GM21737 (cell line): ENCODE data around the gene SNRPD1.
"Not testable (repeated sequence)": the region's sequence is repeated elsewhere in the genome, so short reads cannot be mapped to it uniquely, and the experiment has no call there.

Source experiments
- ATAC-seq: cut with Tn5 transposase; IDR thresholded peaks from one replicate; pipeline ENCODE4 v1.9.1; 2021; ENCODE audit warnings: mild to moderate bottlenecking, moderate library complexity; ENCODE audit not compliant: unreplicated experiment

SNRPD1 gene

GRCh38 chr18:21612125-21613039 lies at the start of gene SNRPD1:
Gene SNRPD1, plus strand, starts transcription at chr18:21612314. Its CDS starts 116 bp downstream, at chr18:21612430.
- peak; percentile 99 for ATAC-seq

- ATAC-seq = no peak
Measured at GRCh38 chr18:21571772-21572171, 40.3 kb upstream of the SNRPD1 start.

GRCh38 chr18:21575656-21576055 lies 36.5 kb upstream of the SNRPD1 start:
- ATAC-seq = no peak

DNA sequence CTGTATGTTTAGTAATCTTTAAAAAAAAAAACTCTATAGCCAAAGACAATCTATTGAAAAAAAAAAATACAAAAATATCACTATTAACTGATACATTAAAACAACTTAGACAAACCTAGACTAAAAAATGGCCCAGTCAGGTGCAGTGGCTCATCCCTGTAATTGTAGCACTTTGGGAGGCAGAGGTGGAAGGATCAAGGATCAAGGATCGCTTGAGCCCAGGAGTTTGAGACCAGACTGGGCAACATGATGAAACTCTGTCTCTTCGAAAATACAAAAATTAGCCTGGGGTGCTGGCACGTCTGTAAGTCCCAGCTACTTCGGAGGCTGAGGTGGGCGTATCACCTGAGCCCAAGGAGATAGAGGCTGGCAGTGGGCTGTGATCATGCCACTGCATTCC lies 27.7 kb upstream of the SNRPD1 start:
- ATAC-seq = no peak

- ATAC-seq = not testable (repeated sequence)
Measured at GRCh38 chr18:21592361-21592760, 19.8 kb upstream of the SNRPD1 start.

DNA sequence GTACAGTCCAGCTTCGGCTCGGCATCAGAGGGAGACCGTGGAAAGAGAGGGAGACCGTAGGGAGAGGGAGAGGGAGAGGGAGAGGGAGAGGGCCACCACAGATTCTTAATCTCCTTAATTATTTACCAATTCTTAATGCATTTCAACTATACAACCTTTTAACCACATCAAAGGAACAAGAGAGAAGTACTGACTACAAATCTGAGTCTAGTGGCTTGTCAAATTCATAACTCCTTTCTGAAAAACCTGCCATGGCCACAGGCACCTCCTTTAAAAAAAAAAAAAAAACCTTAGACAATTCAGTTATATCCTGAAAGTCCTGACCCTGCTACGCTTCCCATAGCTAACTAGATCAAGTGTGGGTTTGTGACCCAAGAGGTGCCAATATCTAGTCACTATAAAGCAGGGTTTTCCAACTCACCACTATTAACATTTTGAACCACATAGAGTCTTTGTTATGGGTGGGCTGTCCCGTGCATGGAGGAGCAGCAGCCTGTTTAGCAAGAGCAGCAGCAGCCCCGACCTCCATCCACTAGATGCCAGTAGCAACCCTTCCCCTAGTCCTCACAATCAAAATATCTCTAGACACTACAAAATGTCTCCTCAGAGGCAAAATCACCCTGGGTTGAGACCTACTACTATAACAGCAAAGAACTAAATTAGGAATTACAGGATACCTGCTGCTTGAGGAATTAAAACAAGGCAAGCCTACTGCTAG lies 18.4 kb upstream of the SNRPD1 start:
- ATAC-seq = no peak

DNA sequence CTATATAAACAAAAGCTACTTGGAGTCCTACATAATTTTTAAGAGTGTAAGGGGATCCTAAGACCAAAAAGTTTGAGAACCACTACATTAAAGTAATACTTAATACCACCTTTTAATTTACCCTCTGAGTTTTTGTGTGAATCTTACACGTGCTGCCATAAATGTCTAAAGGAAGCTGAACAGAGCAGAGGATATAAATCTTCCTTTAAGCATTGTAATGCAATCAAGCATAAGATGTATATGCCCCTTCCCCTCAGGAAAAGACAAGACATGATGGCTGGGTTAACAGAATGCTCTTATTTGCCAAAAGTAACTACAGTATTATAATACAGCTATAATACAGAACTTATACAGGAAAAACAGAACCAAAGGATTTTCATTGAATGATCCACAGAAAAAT lies 14.5 kb upstream of the SNRPD1 start:
- no peak for ATAC-seq

DNA sequence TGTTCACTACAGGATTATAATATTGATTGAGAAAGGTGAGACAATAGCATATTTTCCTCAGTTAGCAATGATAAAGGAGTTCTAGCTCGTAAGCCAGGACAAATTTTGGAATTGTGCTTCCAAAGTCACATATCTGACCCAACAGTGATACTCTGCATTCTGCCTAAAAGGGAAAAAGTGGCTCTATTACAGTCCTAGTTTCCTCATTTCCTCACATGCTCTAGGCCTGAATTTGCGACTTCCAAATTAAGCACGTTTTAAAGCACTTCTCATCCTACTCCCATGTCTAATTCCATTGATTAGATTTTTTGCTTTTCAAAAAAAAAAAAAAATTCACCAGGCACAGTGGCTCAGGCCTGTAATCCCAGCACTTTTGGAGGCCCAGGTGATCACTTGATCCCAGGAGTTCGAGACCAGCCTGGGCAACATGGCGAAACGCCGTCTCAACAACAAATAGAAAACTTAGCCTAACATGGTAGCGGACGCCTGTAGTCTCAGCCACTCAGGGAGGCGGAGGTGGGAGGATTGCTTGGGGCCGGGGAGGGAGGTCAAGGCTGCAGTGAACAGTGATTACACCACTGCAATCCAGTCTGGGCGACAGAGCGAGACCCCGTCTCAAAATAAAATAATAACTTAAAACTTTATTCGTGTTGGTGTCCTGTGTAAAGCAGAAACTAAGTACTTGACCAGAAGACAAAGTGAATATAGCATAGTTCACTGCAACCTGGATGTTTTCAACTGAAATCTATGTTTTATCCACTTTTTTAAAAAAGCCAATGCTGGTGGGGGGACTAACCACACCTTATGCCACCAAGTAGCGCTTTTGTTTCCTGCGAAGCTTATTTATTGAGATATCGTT lies 13.2 kb upstream of the SNRPD1 start:
- ATAC-seq = no peak

- ATAC-seq = peak; percentile 43
Measured at GRCh38 chr18:21599585-21600525, 12.3 kb upstream of the SNRPD1 start.

DNA sequence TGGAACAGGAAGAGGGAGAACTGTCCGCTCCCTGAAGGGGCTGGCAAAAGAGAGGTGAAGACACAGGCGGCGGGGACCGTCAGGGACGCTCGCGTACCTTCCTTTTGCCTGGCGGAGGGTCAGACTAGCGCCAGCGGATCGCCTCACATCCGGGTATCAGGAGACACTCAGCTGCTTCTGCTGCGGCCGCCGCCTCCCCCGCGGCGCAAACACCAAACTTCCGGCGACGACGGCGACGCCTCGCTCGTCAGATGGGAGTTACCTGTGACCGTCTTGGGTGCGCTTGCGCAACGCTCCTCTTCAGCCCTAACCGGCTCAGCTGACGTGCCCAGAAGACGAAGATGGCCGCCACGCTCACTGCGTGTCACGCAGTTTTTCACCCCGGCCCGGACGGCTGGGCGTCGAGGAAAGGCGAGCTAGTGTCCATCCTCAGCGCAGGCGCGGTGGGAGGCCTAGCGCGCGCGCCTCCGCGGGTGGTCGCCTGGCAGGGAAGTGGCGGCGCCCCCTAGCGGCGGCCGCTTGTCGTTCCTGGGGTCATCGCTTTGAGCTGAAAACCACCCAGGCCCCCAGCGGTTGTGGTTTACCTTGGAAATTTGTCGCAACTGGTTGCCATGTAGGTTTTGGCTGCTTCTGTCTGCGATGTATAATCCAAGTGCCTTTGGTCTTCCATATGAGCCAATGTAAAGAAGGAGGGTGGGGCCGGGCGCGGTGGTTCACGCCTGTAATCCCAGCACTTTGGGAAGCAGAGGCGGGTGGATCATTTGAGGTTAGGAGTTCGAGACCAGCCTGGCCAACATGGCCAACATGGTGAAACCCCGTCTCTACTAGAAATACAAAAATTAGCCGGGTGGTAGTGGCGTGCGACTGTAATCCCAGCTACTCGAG lies 11.3 kb upstream of the SNRPD1 start, which contains the start of gene ESCO1:
TSS of gene ESCO1 (minus strand) at position 179 of the 885 bp plus-strand sequence. CDS start 25,861 bp downstream, outside the sequence.
- ATAC-seq = peak; percentile 79

- no peak for ATAC-seq
Measured at GRCh38 chr18:21602299-21602587, 9.9 kb upstream of the SNRPD1 start.

DNA sequence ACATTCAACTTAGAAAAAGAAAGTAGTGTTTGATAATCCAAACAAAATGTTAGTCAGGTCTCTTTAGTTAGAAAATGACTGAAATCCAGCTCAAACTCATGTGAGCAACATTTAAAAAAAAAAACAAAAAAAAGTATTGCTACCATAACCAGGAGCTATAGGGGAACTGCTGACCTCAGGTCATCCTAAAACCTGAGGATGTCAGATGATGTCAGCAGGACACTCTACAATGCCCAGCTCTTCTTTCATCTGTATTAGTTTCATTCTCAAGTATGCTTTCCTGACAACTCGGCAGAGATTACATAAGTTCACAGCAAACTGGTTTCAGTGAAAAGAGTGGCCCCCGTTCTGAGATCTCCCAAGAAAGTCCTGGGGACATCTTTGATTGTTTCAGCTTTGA lies 7.4 kb upstream of the SNRPD1 start:
- no peak for ATAC-seq

GRCh38 chr18:21605213-21605612 lies 6.9 kb upstream of the SNRPD1 start:
- ATAC-seq = no peak

GRCh38 chr18:21611401-21612124 lies 551 bp upstream of the SNRPD1 start:
- not testable (repeated sequence) for ATAC-seq

- not testable (repeated sequence) for ATAC-seq
Measured at GRCh38 chr18:21621640-21622039, 9.5 kb downstream of the SNRPD1 start.

- peak; percentile 93 for ATAC-seq
Measured at GRCh38 chr18:21629089-21629832, 17.1 kb downstream of the SNRPD1 start.

GRCh38 chr18:21632393-21632792 lies 20.3 kb downstream of the SNRPD1 start:
- ATAC-seq = no peak
